NCI-H146 treated with DMSO at 0.1 percent for 48 hours (cell line): ENCODE measurements around the gene OR1E1.
"Not testable (repeated sequence)": the region's sequence is repeated elsewhere in the genome, so short reads cannot be mapped to it uniquely, and the experiment has no call there.

ENCODE experiments used
- DNase-seq: peaks from one replicate; lab custom pipeline; 2025; ENCODE audit not compliant: unreplicated experiment; lab: John Stamatoyannopoulos, UW

Gene OR1E1

GRCh38 chr17:3398310-3398709 is at the start of gene OR1E1:
Gene OR1E1, minus strand, starts transcription at chr17:3398410. Its CDS starts 0 bp downstream, at chr17:3398410.
- no peak for DNase-seq

GRCh38 chr17:3447625-3448024 is 49.4 kb upstream of the OR1E1 start:
- DNase-seq = no peak

- no peak for DNase-seq
Measured at GRCh38 chr17:3440451-3440850, 42.2 kb upstream of the OR1E1 start.

- no peak for DNase-seq
Measured at GRCh38 chr17:3438368-3438767, 40.2 kb upstream of the OR1E1 start.

GRCh38 chr17:3433741-3434140 is 35.5 kb upstream of the OR1E1 start, which contains the start of gene OR1E2:
Gene OR1E2, minus strand, starts transcription at chr17:3433841. Its CDS starts 0 bp downstream, at chr17:3433841.
- DNase-seq = no peak

GRCh38 chr17:3433215-3433614 is 35.0 kb upstream of the OR1E1 start:
- not testable (repeated sequence) for DNase-seq

GRCh38 chr17:3418222-3418621 is 20.0 kb upstream of the OR1E1 start:
- no peak for DNase-seq

GRCh38 chr17:3415610-3416009 is 17.4 kb upstream of the OR1E1 start:
- no peak for DNase-seq

GRCh38 chr17:3412216-3412615 is 14.0 kb upstream of the OR1E1 start:
- not testable (repeated sequence) for DNase-seq

GRCh38 chr17:3411070-3411469 is 12.9 kb upstream of the OR1E1 start, which contains the start of gene OR3A3:
Gene OR3A3, plus strand, starts transcription at chr17:3411370.
- no peak for DNase-seq

- not testable (repeated sequence) for DNase-seq
Measured at GRCh38 chr17:3403856-3404255, 5.6 kb upstream of the OR1E1 start.

GRCh38 chr17:3401786-3402185 is 3.6 kb upstream of the OR1E1 start:
- DNase-seq = no peak

GRCh38 chr17:3400055-3400454 is 1.8 kb upstream of the OR1E1 start:
- DNase-seq = no peak

- not testable (repeated sequence) for DNase-seq
Measured at GRCh38 chr17:3397801-3398200, 409 bp downstream of the OR1E1 start.

- DNase-seq = no peak
Measured at GRCh38 chr17:3389791-3390190, 8.4 kb downstream of the OR1E1 start.

- no peak for DNase-seq
Measured at GRCh38 chr17:3385869-3386816, 12.1 kb downstream of the OR1E1 start, which contains the start of gene OR3A2. Gene OR3A2, minus strand, starts transcription at chr17:3386308.

- DNase-seq = no peak
Measured at GRCh38 chr17:3381957-3382356, 16.3 kb downstream of the OR1E1 start.

- no peak for DNase-seq
Measured at GRCh38 chr17:3378321-3378720, 19.9 kb downstream of the OR1E1 start.

- DNase-seq = not testable (repeated sequence)
Measured at GRCh38 chr17:3371167-3371566, 27.0 kb downstream of the OR1E1 start.
